ENCODE data around the gene BICD1. TPM values are rescaled to one million over a fixed set of nuclear protein-coding genes. Genes with fewer than 3 reads are reported as not detected.
A peak's percentile ranks its signal among the peaks of the same experiment; 100 is the strongest.

The BICD1 gene
- total RNA-seq, 1 donor from 2014 or later, result 8.5 TPM

- Histone ChIP-seq H3K4me1 (peaks cover 4% of the 10 kb centered on the region), H3K27ac (replicated peaks) (no peak overlapping the region), H3K9me3 (replicated peaks) (no peaks in the 10 kb centered on the region), H3K4me3 (no peak overlapping the region), H3K27me3 (ENCODE audit: low read depth) (no peaks in the 10 kb centered on the region), H3K36me3 (no peaks in the 10 kb centered on the region)
- peak; percentile 23 for DNase-seq
- peak; percentile 90 for TF ChIP-seq CTCF (IDR thresholded peaks at IDR 0.05; ENCODE audit: borderline replicate concordance)
- intact Hi-C loops (cut with micrococcal nuclease), result loop anchor here (5.0 kb wide), 1 partner anchor 307 kb away; no protein-coding TSS in a partner anchor
Observed at GRCh38 chr12:32365473-32366064, 258.9 kb downstream of the BICD1 start.

GRCh38 chr12:32366714-32367113, 260.1 kb downstream of the BICD1 start:
- TF ChIP-seq CTCF (IDR thresholded peaks at IDR 0.05; ENCODE audit: borderline replicate concordance), result no peak
- intact Hi-C loops (cut with micrococcal nuclease), result loop anchor here (5.0 kb wide), 1 partner anchor 306 kb away; no protein-coding TSS in a partner anchor
- no peaks in the 10 kb centered on the region for H3K27me3 ChIP-seq (ENCODE audit: low read depth)
- H3K9me3 ChIP-seq (replicated peaks), result no peaks in the 10 kb centered on the region
- no peak for DNase-seq
- peaks cover 4% of the 10 kb centered on the region for H3K4me1 ChIP-seq
- no peak overlapping the region for H3K27ac ChIP-seq (replicated peaks)
- no peaks in the 10 kb centered on the region for H3K36me3 ChIP-seq
- H3K4me3 ChIP-seq, result no peak overlapping the region

GRCh38 chr12:32367381-32367780, 260.7 kb downstream of the BICD1 start:
- Histone ChIP-seq H3K27ac (replicated peaks) (no peak overlapping the region), H3K4me3 (no peak overlapping the region), H3K36me3 (no peaks in the 10 kb centered on the region), H3K27me3 (ENCODE audit: low read depth) (no peaks in the 10 kb centered on the region), H3K9me3 (replicated peaks) (no peaks in the 10 kb centered on the region), H3K4me1 (peaks cover 4% of the 10 kb centered on the region)
- intact Hi-C loops (cut with micrococcal nuclease), result loop anchor here (5.0 kb wide), 1 partner anchor 305 kb away; no protein-coding TSS in a partner anchor
- no peak for DNase-seq
- TF ChIP-seq CTCF (IDR thresholded peaks at IDR 0.05; ENCODE audit: borderline replicate concordance), result no peak

- no peak overlapping the region for H3K4me3 ChIP-seq
- no peak for DNase-seq
- H3K27me3 ChIP-seq (ENCODE audit: low read depth), result no peaks in the 10 kb centered on the region
- H3K27ac ChIP-seq (replicated peaks), result no peak overlapping the region
- no peak for TF ChIP-seq CTCF (IDR thresholded peaks at IDR 0.05; ENCODE audit: borderline replicate concordance)
- no peaks in the 10 kb centered on the region for H3K9me3 ChIP-seq (replicated peaks)
- no peaks in the 10 kb centered on the region for H3K36me3 ChIP-seq
- H3K4me1 ChIP-seq, result peaks cover 4% of the 10 kb centered on the region
- intact Hi-C loops (cut with micrococcal nuclease), result loop anchor here (5.0 kb wide), 1 partner anchor 303 kb away; no protein-coding TSS in a partner anchor
Observed at GRCh38 chr12:32369202-32369601, 262.6 kb downstream of the BICD1 start.

- H3K27ac ChIP-seq (replicated peaks), result no peak overlapping the region
- no peak overlapping the region for H3K4me3 ChIP-seq
- no peak for TF ChIP-seq CTCF (IDR thresholded peaks at IDR 0.05; ENCODE audit: borderline replicate concordance)
- H3K27me3 ChIP-seq (ENCODE audit: low read depth), result no peaks in the 10 kb centered on the region
- H3K9me3 ChIP-seq (replicated peaks), result no peaks in the 10 kb centered on the region
- DNase-seq, result no peak
- no peaks in the 10 kb centered on the region for H3K36me3 ChIP-seq
- intact Hi-C loops (cut with micrococcal nuclease), result no loop called here
- no peaks in the 10 kb centered on the region for H3K4me1 ChIP-seq
Observed at GRCh38 chr12:32377344-32378055, 270.9 kb downstream of the BICD1 start.

Data from left ventricle myocardium inferior (tissue), 1 donor.